GM18870 (cell line): ENCODE data around the gene WNT1.

Source experiments
- ATAC-seq: cut with Tn5 transposase; IDR thresholded peaks from one replicate; pipeline ENCODE4 v1.9.1; 2021; ENCODE audit warnings: moderate library complexity; ENCODE audit not compliant: unreplicated experiment

Gene WNT1

DNA sequence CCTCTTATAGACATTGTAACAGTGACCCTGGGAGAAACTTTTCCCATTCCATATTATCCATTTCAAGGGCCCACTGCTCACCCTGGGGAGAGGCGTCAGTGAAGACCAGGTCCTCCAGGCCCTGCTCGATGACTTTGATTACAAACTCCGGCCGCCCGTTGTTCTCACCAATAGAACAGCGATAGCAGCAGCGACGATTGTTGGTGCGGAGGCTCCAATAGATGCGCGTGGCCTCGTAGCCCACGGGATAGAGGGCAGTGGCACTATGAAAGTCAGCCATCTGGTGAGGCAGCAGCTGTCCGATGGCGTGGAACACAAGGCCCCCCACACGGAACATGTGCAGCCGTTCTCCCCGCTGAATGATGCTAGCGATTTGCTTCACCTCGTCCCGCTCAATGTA is 48.0 kb downstream of the WNT1 start:
- no peak for ATAC-seq

- no peak for ATAC-seq
These were observed 48.8 kb downstream of the WNT1 start for GRCh38 chr12:49026678-49027480.

- no peak for ATAC-seq
These were observed 49.9 kb downstream of the WNT1 start for GRCh38 chr12:49027846-49028555.

- no peak for ATAC-seq
These were observed 50.6 kb downstream of the WNT1 start for GRCh38 chr12:49028666-49029275.

GRCh38 chr12:49030119-49030518 is 52.0 kb downstream of the WNT1 start:
- ATAC-seq: no peak

- no peak for ATAC-seq
These were observed 52.8 kb downstream of the WNT1 start for GRCh38 chr12:49030714-49031572.

DNA sequence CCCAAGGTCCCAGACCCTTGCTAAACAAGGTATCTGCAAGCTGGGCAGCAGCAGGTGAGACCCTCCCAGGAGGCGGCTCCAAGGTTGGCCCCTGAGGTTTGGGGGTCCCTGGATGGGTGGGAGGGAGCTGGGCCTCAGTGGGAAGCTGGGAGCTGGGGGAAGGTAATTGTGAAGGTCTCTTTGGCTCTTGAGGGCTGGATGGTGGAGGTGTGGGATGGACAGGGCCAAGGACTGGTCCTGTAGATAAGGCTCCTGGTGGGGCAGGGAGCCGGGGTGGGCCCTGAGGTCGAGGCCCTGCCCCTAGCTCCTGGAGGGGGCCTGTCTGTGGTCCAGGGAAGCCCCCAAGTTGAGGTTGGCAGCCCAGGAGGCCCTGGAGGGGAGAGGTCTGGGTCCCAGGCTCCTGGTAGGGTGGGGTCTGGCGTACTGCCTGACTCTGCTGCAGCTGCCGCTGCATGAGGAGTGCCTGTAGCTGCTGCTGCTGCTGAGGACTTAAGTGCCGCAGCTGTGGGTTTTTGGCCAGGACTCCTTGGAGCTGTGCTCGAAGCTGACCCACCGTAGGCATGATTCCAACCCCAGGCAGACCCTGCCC is 53.5 kb downstream of the WNT1 start:
- no peak for ATAC-seq
